ENCODE results near the gene PLEKHD1. TPM values are rescaled to one million over a fixed set of nuclear protein-coding genes. Genes with fewer than 3 reads are reported as not detected.

The PLEKHD1 gene
- total RNA-seq, 1 donor from 2014 or later: not detected

DNA sequence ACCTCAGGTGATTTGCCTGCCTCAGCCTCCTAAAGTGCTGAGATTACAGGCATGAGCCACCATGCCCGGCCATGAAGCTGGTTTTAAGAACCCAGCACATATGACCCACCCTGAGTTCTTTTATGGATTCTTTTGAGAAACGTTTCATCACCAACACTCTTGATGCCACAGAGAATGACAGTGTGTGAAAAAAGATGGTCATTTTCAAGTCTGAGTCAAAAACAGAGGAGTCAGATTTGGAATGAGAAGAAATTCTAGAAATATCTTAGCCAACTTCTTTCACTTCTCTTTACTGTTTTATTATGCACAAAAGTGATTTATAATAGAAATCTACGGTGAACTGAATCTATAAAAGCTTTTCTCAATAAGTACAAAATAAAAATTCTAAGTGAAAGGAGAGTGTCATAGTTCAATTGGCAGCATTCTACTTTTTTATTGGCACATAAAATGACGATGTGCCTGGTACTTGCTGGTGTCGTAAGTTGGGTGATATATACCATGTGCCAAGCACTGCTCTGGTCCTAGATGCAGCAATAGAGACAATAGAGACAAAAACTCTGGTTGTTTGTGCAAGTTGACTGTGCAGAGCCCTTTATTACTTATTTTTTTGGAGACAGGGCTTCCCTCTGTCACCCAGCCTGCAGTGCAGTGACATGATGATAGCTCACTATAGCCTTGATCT, 56.3 kb downstream of the PLEKHD1 start:
- ATAC-seq (peak; percentile 63), DNase-seq (ENCODE audit: low spot score) (no peak)

- ATAC-seq (no peak), DNase-seq (ENCODE audit: low spot score) (no peak)
Observed at GRCh38 chr14:69542311-69542710, 57.8 kb downstream of the PLEKHD1 start.

GRCh38 chr14:69543341-69544115, 59.0 kb downstream of the PLEKHD1 start:
- peak; percentile 18 for ATAC-seq

GRCh38 chr14:69547701-69548348, 63.3 kb downstream of the PLEKHD1 start:
- ATAC-seq (peak; percentile 61), DNase-seq (ENCODE audit: low spot score) (no peak)

More at GRCh38 chr14:69543341-69544115, 59.0 kb downstream of the PLEKHD1 start:
- no peak for DNase-seq (ENCODE audit: low spot score)

GRCh38 chr14:69548566-69548965, 64.0 kb downstream of the PLEKHD1 start:
- no peak for ATAC-seq

DNA sequence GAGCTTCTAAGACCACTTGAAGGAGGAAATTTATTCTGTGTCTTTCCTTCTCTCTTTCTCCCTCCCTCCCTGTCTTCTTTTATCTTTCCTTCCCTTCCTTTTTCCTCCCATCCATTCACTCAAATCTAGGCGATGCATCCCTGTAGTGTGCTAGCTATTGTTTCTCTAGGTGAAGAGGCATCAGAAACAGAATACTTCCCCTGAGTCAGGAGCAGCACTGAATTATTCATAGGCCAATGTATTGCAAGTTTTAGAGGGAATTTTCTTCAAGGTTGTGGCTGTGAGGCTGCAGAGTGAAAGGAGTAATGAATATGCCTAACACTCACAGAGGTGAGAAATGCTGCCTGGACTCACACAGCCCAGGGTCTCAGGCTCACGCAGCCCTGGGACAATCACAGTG, 67.0 kb downstream of the PLEKHD1 start:
- ATAC-seq (no peak), DNase-seq (ENCODE audit: low spot score) (no peak)

More at GRCh38 chr14:69548566-69548965, 64.0 kb downstream of the PLEKHD1 start:
- DNase-seq (ENCODE audit: low spot score): no peak

DNA sequence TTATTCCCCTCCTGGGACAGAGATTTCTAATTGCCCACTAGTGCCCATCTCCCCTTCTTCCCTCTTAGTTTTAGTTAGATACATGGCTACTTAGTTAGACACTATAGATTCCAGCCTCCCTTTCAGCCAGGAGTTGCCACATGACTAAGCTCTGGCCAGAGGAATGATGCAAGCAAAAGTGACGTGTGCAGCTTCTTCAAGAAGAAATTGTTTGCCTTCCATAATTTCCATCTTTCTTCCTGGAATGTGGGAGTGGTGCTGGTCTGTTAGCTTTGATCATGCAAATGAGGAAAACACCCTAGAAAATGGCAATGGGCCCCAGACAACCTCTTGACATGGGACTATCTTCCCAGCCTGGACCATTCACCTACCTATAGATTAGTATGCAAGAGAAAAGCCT, 68.7 kb downstream of the PLEKHD1 start:
- DNase-seq (ENCODE audit: low spot score): no peak
- ATAC-seq: no peak

GRCh38 chr14:69554500-69554899, 70.0 kb downstream of the PLEKHD1 start:
- DNase-seq (ENCODE audit: low spot score): no peak
- ATAC-seq: no peak

DNA sequence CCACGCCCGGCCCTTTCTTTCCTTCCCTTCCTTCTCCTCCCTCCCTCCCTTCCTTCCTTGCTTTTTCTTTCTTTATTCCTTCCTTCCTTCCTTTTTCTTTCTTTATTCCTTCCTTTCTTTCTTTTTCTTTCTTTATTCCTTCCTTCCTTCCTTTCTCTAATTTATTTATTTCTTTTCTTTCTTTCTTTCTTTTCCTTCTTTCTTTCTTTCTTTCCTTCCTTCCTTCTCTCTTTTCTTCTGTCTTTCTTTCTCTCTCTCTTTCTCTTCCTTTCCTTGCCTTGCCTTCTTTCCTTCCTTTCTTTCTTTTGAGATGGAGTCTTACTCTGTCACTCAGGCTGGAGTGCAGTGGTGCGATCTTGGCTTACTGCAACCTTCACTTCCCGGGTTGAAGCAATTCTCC, 74.2 kb downstream of the PLEKHD1 start:
- DNase-seq (ENCODE audit: low spot score) (no peak), ATAC-seq (no peak)

- ATAC-seq: no peak
- no peak for DNase-seq (ENCODE audit: low spot score)
Observed at GRCh38 chr14:69559581-69560011, 75.1 kb downstream of the PLEKHD1 start.

DNA sequence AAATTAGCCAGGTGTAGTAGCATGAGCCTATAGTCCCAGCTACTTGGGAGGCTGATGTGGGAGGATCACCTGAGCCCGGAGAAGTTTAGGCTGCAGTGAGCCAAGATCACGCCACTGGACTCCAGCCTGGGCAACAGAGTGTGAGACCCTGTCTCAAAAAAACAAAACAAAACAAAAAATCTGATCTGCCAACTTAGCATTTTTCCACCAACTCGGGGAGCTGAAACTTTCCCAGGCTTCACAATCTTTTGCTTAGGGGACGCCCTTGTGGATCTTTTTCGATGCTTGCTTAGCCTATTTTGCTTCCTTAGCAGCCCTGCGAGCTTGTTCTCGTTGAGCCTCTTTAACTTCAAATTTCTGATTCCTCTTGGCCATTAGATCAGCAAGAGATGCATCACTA, 76.3 kb downstream of the PLEKHD1 start:
- DNase-seq (ENCODE audit: low spot score): no peak
- no peak for ATAC-seq

DNA sequence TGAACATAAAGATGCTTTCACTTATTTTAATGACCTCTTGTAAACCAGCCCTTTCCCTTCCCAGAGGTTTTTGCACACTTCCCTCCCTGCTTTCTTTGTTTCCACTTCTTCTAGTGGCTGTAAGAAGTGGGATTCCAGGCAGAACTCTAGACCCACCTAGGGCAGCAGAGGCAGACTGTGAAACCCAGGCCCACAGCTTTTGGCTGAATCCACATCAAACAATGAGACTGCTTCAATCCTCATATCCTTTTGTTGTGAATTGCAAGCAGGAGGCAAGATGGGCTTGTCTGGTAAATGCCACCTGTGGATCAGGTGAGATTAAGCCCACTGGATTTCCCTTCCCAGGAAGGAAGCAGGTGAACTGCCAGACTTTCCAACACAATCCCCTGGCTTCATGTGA, 77.4 kb downstream of the PLEKHD1 start:
- DNase-seq (ENCODE audit: low spot score) (no peak), ATAC-seq (no peak)

- ATAC-seq (no peak), DNase-seq (ENCODE audit: low spot score) (no peak)
Observed at GRCh38 chr14:69567563-69567962, 83.0 kb downstream of the PLEKHD1 start.

DNA sequence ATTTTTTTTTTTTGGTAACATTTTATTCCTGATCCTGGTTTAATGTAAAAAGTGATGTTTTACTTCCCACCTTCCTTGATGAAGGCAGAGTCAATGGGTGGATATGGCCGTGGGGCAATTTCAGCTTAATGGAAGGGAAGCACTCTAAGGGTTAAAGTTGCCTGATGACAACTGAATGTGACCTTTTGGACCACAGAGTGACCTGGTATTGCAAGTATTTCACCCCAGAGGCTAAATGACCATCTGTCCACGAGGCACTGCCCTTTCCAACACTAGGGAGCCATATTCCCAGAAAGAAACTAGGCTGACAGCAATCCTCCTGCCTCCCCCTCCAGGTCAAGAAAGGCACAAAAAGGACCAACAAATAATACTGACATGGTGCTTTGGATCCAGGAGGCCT, 85.3 kb downstream of the PLEKHD1 start:
- no peak for DNase-seq (ENCODE audit: low spot score)
- ATAC-seq: no peak

DNA sequence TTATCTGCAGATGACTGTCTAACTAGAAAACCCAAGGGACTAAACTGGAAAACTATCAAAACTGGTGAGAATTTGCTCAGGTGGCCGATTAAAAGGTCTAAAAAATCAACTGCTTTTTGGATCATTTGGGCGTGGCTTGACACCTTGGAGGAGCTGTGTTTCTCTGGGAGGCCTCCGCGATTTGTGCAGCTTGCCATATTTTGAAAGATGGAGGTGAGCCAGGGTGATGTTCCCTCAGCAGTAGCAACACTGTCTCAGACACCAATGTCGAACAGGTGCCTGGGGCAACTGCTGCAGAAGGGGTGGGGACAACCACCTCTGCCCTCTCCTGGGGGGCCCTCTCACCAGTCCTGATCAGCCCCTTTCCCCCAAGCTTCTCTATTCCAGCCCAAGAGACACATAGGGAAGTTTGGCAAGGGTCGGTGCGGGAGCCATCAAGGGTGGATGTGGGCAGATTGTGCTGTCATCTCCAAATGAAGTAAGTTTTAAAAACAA, 86.4 kb downstream of the PLEKHD1 start:
- no peak for ATAC-seq
- no peak for DNase-seq (ENCODE audit: low spot score)

GRCh38 chr14:69571449-69572029, 87.0 kb downstream of the PLEKHD1 start:
- no peak for ATAC-seq

DNA sequence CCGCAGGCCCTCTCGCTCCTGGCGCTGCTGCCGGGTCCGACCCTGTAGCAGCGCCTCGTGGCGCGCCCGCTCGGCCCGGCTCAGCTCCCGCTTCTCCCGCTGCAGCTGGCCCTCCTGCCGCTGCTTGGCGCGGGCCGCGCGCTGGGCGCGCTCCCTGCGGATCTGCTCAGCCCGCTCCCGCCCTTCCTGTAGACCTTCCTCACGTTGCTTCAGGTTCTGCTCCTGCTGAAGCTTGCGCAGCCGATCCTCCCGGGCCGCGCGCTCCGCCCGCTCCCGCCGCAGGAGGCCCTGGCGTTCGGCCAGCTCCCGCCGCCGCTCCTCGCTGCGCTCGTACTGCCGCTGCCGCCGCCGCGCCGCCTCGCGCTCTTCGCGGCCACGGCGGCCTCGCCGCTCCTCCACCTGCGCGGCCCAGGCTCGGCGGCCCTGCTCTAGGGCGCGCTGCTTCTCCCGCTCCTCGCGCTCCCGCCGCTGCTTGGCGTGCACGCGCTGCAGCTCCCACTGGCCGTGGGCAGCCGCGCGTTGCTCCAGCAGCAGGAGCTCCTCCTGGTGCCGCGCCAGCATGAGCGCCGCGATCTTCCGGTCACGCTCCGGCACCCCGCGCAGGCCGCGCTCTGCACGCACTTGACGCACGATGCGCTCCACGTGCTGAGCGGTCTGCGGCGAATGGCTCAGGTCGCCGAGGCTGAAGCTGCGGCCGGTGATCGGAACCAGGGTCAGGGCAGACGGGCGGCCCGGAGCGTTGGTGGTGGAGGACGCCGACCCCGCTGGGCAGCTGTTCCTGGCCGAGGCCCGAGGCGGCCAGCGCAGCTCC, 87.7 kb downstream of the PLEKHD1 start:
- ATAC-seq (peak; percentile 72), DNase-seq (ENCODE audit: low spot score) (peak; percentile 63)

More at GRCh38 chr14:69571449-69572029, 87.0 kb downstream of the PLEKHD1 start:
- DNase-seq (ENCODE audit: low spot score): no peak

GRCh38 chr14:69572841-69573135, 88.3 kb downstream of the PLEKHD1 start:
- ATAC-seq (no peak), DNase-seq (ENCODE audit: low spot score) (no peak)

DNA sequence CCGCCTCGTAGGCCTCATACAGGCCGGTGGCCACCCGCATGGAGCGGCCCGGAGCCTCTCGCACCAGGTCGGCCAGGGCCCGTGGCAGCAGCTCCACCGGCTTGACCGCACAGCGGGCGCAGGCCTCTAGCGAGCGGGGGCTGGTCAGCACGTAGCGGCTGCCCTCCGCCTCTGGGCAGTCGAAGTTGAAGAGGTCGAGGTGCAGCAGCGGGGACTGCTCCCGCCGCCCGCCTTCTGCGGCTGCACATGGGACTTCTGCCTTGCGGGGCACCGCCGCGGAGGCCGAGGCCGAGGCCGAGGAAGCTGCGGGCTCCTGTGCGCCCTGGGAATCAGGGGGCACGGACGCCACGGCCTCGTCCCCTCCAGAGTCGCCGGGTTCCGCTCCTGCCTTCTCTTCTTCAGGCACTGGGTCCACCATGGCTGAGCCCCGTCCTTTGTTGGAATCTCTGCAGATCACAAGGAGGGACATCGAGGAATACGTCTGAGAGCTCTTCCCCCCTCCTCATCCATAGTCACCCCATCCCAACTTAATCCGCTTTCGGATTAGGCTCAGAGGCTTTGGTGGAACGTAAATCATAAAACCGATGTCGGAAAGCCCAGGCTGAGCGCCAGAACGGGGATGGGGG, 88.8 kb downstream of the PLEKHD1 start:
- ATAC-seq (peak; percentile 2), DNase-seq (ENCODE audit: low spot score) (no peak)

- DNase-seq (ENCODE audit: low spot score) (no peak), ATAC-seq (no peak)
Observed at GRCh38 chr14:69573831-69574262, 89.3 kb downstream of the PLEKHD1 start.

Measured in left lobe of liver (tissue), 2 donors.